ENCODE measurements around the gene MFSD6L.

Gene MFSD6L

GRCh38 chr17:8757189-8757588 lies 42.0 kb downstream of the MFSD6L start:
- Histone ChIP-seq H3K27me3 (ENCODE audit: insufficient read depth, low read length) (peaks cover 15% of the 10 kb centered on the region), H3K4me1 (ENCODE audit: insufficient read depth, low read length) (no peaks in the 10 kb centered on the region), H2AFZ (ENCODE audit: low read depth, low read length) (no peak overlapping the region), H3K9me3 (ENCODE audit: low read length) (peaks cover 3% of the 10 kb centered on the region), H3K36me3 (ENCODE audit: insufficient read depth, low read length) (no peaks in the 10 kb centered on the region), H3K4me3 (ENCODE audit: low read length) (no peak overlapping the region)

GRCh38 chr17:8755590-8756255 lies 43.4 kb downstream of the MFSD6L start:
- Histone ChIP-seq H3K36me3 (ENCODE audit: insufficient read depth, low read length) (no peaks in the 10 kb centered on the region), H3K9me3 (ENCODE audit: low read length) (peaks cover 3% of the 10 kb centered on the region), H2AFZ (ENCODE audit: low read depth, low read length) (no peak overlapping the region), H3K4me1 (ENCODE audit: insufficient read depth, low read length) (no peaks in the 10 kb centered on the region), H3K4me3 (ENCODE audit: low read length) (no peak overlapping the region), H3K27me3 (ENCODE audit: insufficient read depth, low read length) (peaks cover 15% of the 10 kb centered on the region)

GRCh38 chr17:8754890-8755289 lies 44.3 kb downstream of the MFSD6L start:
- no peaks in the 10 kb centered on the region for H3K36me3 ChIP-seq (ENCODE audit: insufficient read depth, low read length)
- peaks cover 13% of the 10 kb centered on the region for H3K27me3 ChIP-seq (ENCODE audit: insufficient read depth, low read length)
- H3K9me3 ChIP-seq (ENCODE audit: low read length): peaks cover 3% of the 10 kb centered on the region

GRCh38 chr17:8753976-8754440 lies 45.2 kb downstream of the MFSD6L start:
- Histone ChIP-seq H3K27me3 (ENCODE audit: insufficient read depth, low read length) (peaks cover 10% of the 10 kb centered on the region), H2AFZ (ENCODE audit: low read depth, low read length) (no peak overlapping the region), H3K36me3 (ENCODE audit: insufficient read depth, low read length) (no peaks in the 10 kb centered on the region), H3K9me3 (ENCODE audit: low read length) (peaks cover 3% of the 10 kb centered on the region), H3K4me3 (ENCODE audit: low read length) (no peak overlapping the region), H3K4me1 (ENCODE audit: insufficient read depth, low read length) (no peaks in the 10 kb centered on the region)

More at GRCh38 chr17:8754890-8755289, 44.3 kb downstream of the MFSD6L start:
- H3K4me3 ChIP-seq (ENCODE audit: low read length): no peak overlapping the region
- no peak overlapping the region for H2AFZ ChIP-seq (ENCODE audit: low read depth, low read length)
- no peaks in the 10 kb centered on the region for H3K4me1 ChIP-seq (ENCODE audit: insufficient read depth, low read length)

- Histone ChIP-seq H3K4me3 (ENCODE audit: low read length) (no peak overlapping the region), H2AFZ (ENCODE audit: low read depth, low read length) (no peak overlapping the region), H3K36me3 (ENCODE audit: insufficient read depth, low read length) (no peaks in the 10 kb centered on the region), H3K9me3 (ENCODE audit: low read length) (peaks cover 3% of the 10 kb centered on the region), H3K4me1 (ENCODE audit: insufficient read depth, low read length) (no peaks in the 10 kb centered on the region), H3K27me3 (ENCODE audit: insufficient read depth, low read length) (peaks cover 10% of the 10 kb centered on the region)
These were observed 45.8 kb downstream of the MFSD6L start for GRCh38 chr17:8753136-8753975.

DNA sequence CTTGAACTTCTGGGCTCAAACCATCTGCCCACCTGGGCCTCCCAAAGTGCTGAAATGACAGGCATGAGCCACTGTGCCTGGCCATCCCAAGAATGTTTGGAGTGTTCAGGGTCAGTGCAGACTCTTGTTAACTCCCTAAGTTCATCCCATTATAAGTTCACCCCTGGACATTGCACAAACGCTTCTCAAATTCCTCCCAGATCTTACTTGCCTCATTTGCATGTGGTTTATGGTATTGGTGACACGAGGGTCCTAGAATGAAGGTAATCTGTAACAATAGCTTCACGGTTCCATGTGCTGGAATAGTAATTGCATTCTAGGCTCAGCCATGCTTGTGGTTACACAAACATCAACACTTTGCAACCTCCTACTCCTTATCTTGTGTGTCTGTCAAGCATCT lies 49.5 kb downstream of the MFSD6L start:
- no peaks in the 10 kb centered on the region for H3K36me3 ChIP-seq (ENCODE audit: insufficient read depth, low read length)
- peaks cover 7% of the 10 kb centered on the region for H3K4me1 ChIP-seq (ENCODE audit: insufficient read depth, low read length)
- H3K4me3 ChIP-seq (ENCODE audit: low read length): no peak overlapping the region
- no peaks in the 10 kb centered on the region for H3K9me3 ChIP-seq (ENCODE audit: low read length)
- peaks cover 3% of the 10 kb centered on the region for H3K27me3 ChIP-seq (ENCODE audit: insufficient read depth, low read length)
- H2AFZ ChIP-seq (ENCODE audit: low read depth, low read length): no peak overlapping the region

DNA sequence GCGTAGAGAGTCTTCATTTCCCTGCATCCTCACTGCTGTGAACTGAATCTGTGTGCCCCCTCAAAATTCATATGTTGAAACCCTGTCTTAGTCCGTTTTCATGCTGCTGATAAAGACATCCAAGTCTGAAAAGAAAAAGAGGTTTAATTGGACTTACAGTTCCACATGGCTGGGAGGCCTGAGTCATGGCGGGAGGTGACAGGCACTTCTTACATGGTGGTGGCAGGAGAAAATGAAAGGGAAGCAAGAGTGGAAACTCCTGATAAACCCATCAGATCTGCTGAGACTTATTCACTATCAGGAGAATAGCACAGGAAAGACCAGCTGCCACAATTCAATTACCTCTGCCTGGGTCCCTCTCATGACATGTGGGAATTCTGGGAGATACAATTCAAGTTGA lies 51.4 kb downstream of the MFSD6L start:
- H3K27me3 ChIP-seq (ENCODE audit: insufficient read depth, low read length): no peaks in the 10 kb centered on the region
- H3K36me3 ChIP-seq (ENCODE audit: insufficient read depth, low read length): no peaks in the 10 kb centered on the region
- H3K4me1 ChIP-seq (ENCODE audit: insufficient read depth, low read length): peaks cover 12% of the 10 kb centered on the region
- H2AFZ ChIP-seq (ENCODE audit: low read depth, low read length): no peak overlapping the region
- H3K9me3 ChIP-seq (ENCODE audit: low read length): no peaks in the 10 kb centered on the region
- no peak overlapping the region for H3K4me3 ChIP-seq (ENCODE audit: low read length)

All from neuron (in vitro differentiated cells).